HG03175 (cell line): ENCODE measurements around the gene SENP7.
"Not testable (repeated sequence)": the region's sequence is repeated elsewhere in the genome, so short reads cannot be mapped to it uniquely, and the experiment has no call there.

Experiments
- ATAC-seq: cut with Tn5 transposase; IDR thresholded peaks from one replicate; pipeline ENCODE4 v1.9.1; 2021; ENCODE audit warnings: mild to moderate bottlenecking, moderate library complexity; ENCODE audit not compliant: unreplicated experiment

SENP7 gene

GRCh38 chr3:101454629-101455028 lies 58.4 kb downstream of the SENP7 start:
- no peak for ATAC-seq

- ATAC-seq: no peak
Measured at GRCh38 chr3:101453961-101454360, 59.1 kb downstream of the SENP7 start.

GRCh38 chr3:101438641-101439040 lies 74.4 kb downstream of the SENP7 start:
- not testable (repeated sequence) for ATAC-seq

GRCh38 chr3:101433652-101434051 lies 79.4 kb downstream of the SENP7 start:
- ATAC-seq: no peak

GRCh38 chr3:101423984-101424888 lies 88.8 kb downstream of the SENP7 start:
- no peak for ATAC-seq

- no peak for ATAC-seq
Measured at GRCh38 chr3:101418851-101419250, 94.2 kb downstream of the SENP7 start.

- ATAC-seq: no peak
Measured at GRCh38 chr3:101414121-101414520, 98.9 kb downstream of the SENP7 start.

GRCh38 chr3:101413656-101414055 lies 99.4 kb downstream of the SENP7 start:
- ATAC-seq: no peak

- no peak for ATAC-seq
Measured at GRCh38 chr3:101391413-101391950, 121.5 kb downstream of the SENP7 start.

GRCh38 chr3:101388706-101389105 lies 124.3 kb downstream of the SENP7 start:
- no peak for ATAC-seq

- no peak for ATAC-seq
Measured at GRCh38 chr3:101387351-101387750, 125.7 kb downstream of the SENP7 start.

- no peak for ATAC-seq
Measured at GRCh38 chr3:101384426-101384825, 128.6 kb downstream of the SENP7 start.

- no peak for ATAC-seq
Measured at GRCh38 chr3:101383656-101384055, 129.4 kb downstream of the SENP7 start.

- no peak for ATAC-seq
Measured at GRCh38 chr3:101383156-101383575, 129.8 kb downstream of the SENP7 start.

- ATAC-seq: no peak
Measured at GRCh38 chr3:101381809-101382208, 131.2 kb downstream of the SENP7 start.

- peak; percentile 98 for ATAC-seq
Measured at GRCh38 chr3:101379658-101380376, 133.2 kb downstream of the SENP7 start.

GRCh38 chr3:101377796-101378195 lies 135.2 kb downstream of the SENP7 start:
- ATAC-seq: no peak

- no peak for ATAC-seq
Measured at GRCh38 chr3:101377209-101377608, 135.8 kb downstream of the SENP7 start.

GRCh38 chr3:101375586-101375985 lies 137.4 kb downstream of the SENP7 start:
- ATAC-seq: no peak

- ATAC-seq: no peak
Measured at GRCh38 chr3:101362406-101362805, 150.6 kb downstream of the SENP7 start.

- ATAC-seq: no peak
Measured at GRCh38 chr3:101351829-101352228, 161.2 kb downstream of the SENP7 start.

GRCh38 chr3:101340591-101340990 lies 172.4 kb downstream of the SENP7 start:
- ATAC-seq: no peak
